Neural cell (in vitro differentiated cells): Measurements from ENCODE around the gene VAT1L. TPM values are rescaled to one million over a fixed set of nuclear protein-coding genes. Genes with fewer than 3 reads are reported as not detected.

Experiments used
- H2AFZ ChIP-seq: fragments of 200-600, 300-800 bp; sonication (generic), shearing (Covaris generic); 2 replicates; pipeline ENCODE4 v1.6.0; 2014; ENCODE audit warnings: low read depth, mild to moderate bottlenecking, antibody characterized with exemption, low read length, moderate library complexity
- H3F3A ChIP-seq: fragments of 200-600 bp; shearing (Covaris generic); 2 replicates; pipeline ENCODE4 v1.6.1; 2016; ENCODE audit warnings: mild to moderate bottlenecking, moderate library complexity, mixed read lengths, antibody characterized with exemption, low read length; ENCODE audit not compliant: insufficient read depth, poor library complexity, severe bottlenecking
- H3K27ac ChIP-seq: fragments of 200-600, 300-800 bp; sonication (generic), shearing (Covaris generic); 2 replicates; pipeline ENCODE4 v1.5.1; 2014; ENCODE audit warnings: mild to moderate bottlenecking, low read length, moderate library complexity
- H3K27me3 ChIP-seq: fragments of 300-800, 200-600 bp; sonication (generic), shearing (Covaris generic); 2 replicates; pipeline ENCODE4 v1.6.0; 2014; ENCODE audit warnings: mild to moderate bottlenecking, low read depth, low read length, moderate library complexity; ENCODE audit not compliant: insufficient read depth
- H3K36me3 ChIP-seq: fragments of 300-800, 200-600 bp; sonication (generic), shearing (Covaris generic); 2 replicates; pipeline ENCODE4 v1.5.1; 2014; ENCODE audit warnings: mild to moderate bottlenecking, antibody characterized with exemption, low read length, moderate library complexity; ENCODE audit not compliant: insufficient read depth
- H3K4me2 ChIP-seq: fragments of 300-800, 200-600 bp; sonication (generic), shearing (Covaris generic); 2 replicates; pipeline ENCODE4 v1.6.0; 2014; ENCODE audit warnings: mild to moderate bottlenecking, low read length
- H3K4me3 ChIP-seq: fragments of 300-800, 200-600 bp; sonication (generic), shearing (Covaris generic); 2 replicates; pipeline ENCODE4 v1.5.1; 2014; ENCODE audit warnings: mild to moderate bottlenecking, low read length, moderate library complexity
- H3K79me2 ChIP-seq: fragments of 200-600 bp; shearing (Covaris generic); replicated peaks from 2 replicates; pipeline ENCODE4 v1.6.0; 2014; ENCODE audit warnings: mild to moderate bottlenecking, low read length, moderate library complexity; ENCODE audit not compliant: insufficient read depth
- H3K9ac ChIP-seq: fragments of 300-800, 200-600 bp; sonication (generic), shearing (Covaris generic); 2 replicates; pipeline ENCODE4 v1.6.1; 2016; ENCODE audit warnings: mild to moderate bottlenecking, low read length, mixed read lengths
- H3K9me2 ChIP-seq: fragments of 200-600 bp; shearing (Covaris generic); 2 replicates; pipeline ENCODE4 v1.6.1; 2016; ENCODE audit warnings: mild to moderate bottlenecking, low read length, mixed read lengths; ENCODE audit not compliant: insufficient read depth
- H3K9me3 ChIP-seq: fragments of 200-600, 300-800 bp; sonication (generic), shearing (Covaris generic); 2 replicates; pipeline ENCODE4 v1.6.1; 2016; ENCODE audit warnings: mild to moderate bottlenecking, mixed run types, low read length, moderate library complexity, mixed read lengths
- H4K20me1 ChIP-seq: fragments of 200-600 bp; shearing (Covaris generic); 2 replicates; pipeline ENCODE4 v1.6.1; 2016; ENCODE audit warnings: mild to moderate bottlenecking, mixed run types; ENCODE audit not compliant: insufficient read depth
- CTCF ChIP-seq: fragments of 450-650 bp; IDR thresholded peaks from 2 replicates; pipeline ENCODE4 v1.5.1; 2014; ENCODE audit warnings: antibody characterized with exemption, mild to moderate bottlenecking, moderate library complexity; ENCODE audit not compliant: poor library complexity, severe bottlenecking
- EP300 ChIP-seq: fragments of 450-650 bp; conservative IDR thresholded peaks from 2 replicates; pipeline ENCODE4 v1.6.1; 2014; ENCODE audit warnings: antibody characterized with exemption, mild to moderate bottlenecking, moderate library complexity; ENCODE audit not compliant: poor library complexity, severe bottlenecking
- EZH2 ChIP-seq: fragments of 200-600, 300-800 bp; shearing (Covaris generic), sonication (generic); IDR thresholded peaks from 2 replicates; pipeline ENCODE4 v1.6.1; 2014; ENCODE audit warnings: antibody characterized with exemption, low read length, borderline replicate concordance, mild to moderate bottlenecking; ENCODE audit not compliant: insufficient read depth, poor library complexity, severe bottlenecking
- MXI1 ChIP-seq: fragments of 450-650 bp; conservative IDR thresholded peaks from 2 replicates; pipeline ENCODE4 v1.6.1; 2014; ENCODE audit warnings: antibody characterized with exemption, mild to moderate bottlenecking; ENCODE audit not compliant: poor library complexity, severe bottlenecking
- POLR2AphosphoS5 ChIP-seq: IDR thresholded peaks from 2 replicates; pipeline ENCODE4 v1.6.1; 2012
- RAD21 ChIP-seq: fragments of 450-650 bp; conservative IDR thresholded peaks from 2 replicates; pipeline ENCODE4 v1.6.1; 2014; ENCODE audit warnings: antibody characterized with exemption, mild to moderate bottlenecking, moderate library complexity
- SMC3 ChIP-seq: fragments of 450-650 bp; conservative IDR thresholded peaks from 2 replicates; pipeline ENCODE4 v1.6.1; 2014; ENCODE audit warnings: antibody characterized with exemption, mild to moderate bottlenecking, moderate library complexity; ENCODE audit not compliant: poor library complexity
- TAF1 ChIP-seq: IDR thresholded peaks from 2 replicates; pipeline ENCODE4 v1.6.1; 2012; ENCODE audit warnings: low read depth
- polyA plus RNA-seq: library from polyadenylated mRNA; depleted of rRNA; stranded (reverse); fragments of >200 nt; gene quantifications from 2 replicates; pipeline ENCODE4 v1.2.3, GENCODE V29; 2014
- TF ChIP-seq, protein P1 (sequence below): IDR thresholded peaks from 2 replicates; pipeline ENCODE4 v1.6.1; 2012; ENCODE audit warnings: borderline replicate concordance

The VAT1L gene
- polyA plus RNA-seq, 1 donor from 2014 or later, result 54.5 TPM

- Histone ChIP-seq H3K27me3 (no peaks in the 10 kb centered on the region), H3K4me3 (no peak overlapping the region), H3K9me2 (no peaks in the 10 kb centered on the region), H3K9me3 (no peaks in the 10 kb centered on the region), H3K79me2 (no peaks in the 10 kb centered on the region), H3K36me3 (no peaks in the 10 kb centered on the region), H3K9ac (no peak overlapping the region), H3K27ac (no peak overlapping the region), H4K20me1 (no peaks in the 10 kb centered on the region), H3F3A (no peaks in the 10 kb centered on the region), H3K4me2 (no peak overlapping the region), H2AFZ (no peak overlapping the region)
- no peak for TF ChIP-seq TAF1
- no peak for TF ChIP-seq SMC3
- TF ChIP-seq EP300, result no peak
- TF ChIP-seq, protein P1, sequence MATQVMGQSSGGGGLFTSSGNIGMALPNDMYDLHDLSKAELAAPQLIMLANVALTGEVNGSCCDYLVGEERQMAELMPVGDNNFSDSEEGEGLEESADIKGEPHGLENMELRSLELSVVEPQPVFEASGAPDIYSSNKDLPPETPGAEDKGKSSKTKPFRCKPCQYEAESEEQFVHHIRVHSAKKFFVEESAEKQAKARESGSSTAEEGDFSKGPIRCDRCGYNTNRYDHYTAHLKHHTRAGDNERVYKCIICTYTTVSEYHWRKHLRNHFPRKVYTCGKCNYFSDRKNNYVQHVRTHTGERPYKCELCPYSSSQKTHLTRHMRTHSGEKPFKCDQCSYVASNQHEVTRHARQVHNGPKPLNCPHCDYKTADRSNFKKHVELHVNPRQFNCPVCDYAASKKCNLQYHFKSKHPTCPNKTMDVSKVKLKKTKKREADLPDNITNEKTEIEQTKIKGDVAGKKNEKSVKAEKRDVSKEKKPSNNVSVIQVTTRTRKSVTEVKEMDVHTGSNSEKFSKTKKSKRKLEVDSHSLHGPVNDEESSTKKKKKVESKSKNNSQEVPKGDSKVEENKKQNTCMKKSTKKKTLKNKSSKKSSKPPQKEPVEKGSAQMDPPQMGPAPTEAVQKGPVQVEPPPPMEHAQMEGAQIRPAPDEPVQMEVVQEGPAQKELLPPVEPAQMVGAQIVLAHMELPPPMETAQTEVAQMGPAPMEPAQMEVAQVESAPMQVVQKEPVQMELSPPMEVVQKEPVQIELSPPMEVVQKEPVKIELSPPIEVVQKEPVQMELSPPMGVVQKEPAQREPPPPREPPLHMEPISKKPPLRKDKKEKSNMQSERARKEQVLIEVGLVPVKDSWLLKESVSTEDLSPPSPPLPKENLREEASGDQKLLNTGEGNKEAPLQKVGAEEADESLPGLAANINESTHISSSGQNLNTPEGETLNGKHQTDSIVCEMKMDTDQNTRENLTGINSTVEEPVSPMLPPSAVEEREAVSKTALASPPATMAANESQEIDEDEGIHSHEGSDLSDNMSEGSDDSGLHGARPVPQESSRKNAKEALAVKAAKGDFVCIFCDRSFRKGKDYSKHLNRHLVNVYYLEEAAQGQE, result no peak
- TF ChIP-seq RAD21, result no peak
- TF ChIP-seq MXI1, result no peak
- TF ChIP-seq CTCF, result no peak
- no peak for TF ChIP-seq POLR2AphosphoS5
- TF ChIP-seq EZH2, result no peak
Observed at GRCh38 chr16:77987810-77988209, 199.4 kb downstream of the VAT1L start.

DNA sequence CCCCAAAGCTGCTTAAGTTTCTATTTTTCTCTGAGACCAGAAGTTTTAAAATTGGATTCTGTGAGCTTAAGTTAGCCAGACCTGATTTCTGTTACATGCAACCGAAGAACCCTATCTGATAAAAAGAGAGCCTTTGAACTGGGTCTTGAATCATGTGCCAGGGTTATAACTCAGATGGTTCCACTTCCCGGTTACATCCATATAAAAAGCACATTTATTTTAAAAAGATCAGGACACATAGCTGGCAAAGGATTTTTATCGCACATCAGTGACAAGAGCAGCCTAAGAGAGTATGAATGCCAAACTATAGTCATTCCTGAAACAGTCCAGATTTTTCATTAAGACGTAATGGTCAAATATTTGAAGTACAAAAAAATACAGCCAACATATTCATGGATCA is 201.5 kb downstream of the VAT1L start:
- no peak for TF ChIP-seq SMC3
- no peak for TF ChIP-seq MXI1
- TF ChIP-seq, protein P1, result no peak
- no peak for TF ChIP-seq TAF1
- TF ChIP-seq RAD21, result no peak
- no peak for TF ChIP-seq CTCF
- TF ChIP-seq EZH2, result no peak
- no peak for TF ChIP-seq EP300
- TF ChIP-seq POLR2AphosphoS5, result no peak
- Histone ChIP-seq H3K9ac (no peak overlapping the region), H3K27ac (no peak overlapping the region), H3K9me3 (no peaks in the 10 kb centered on the region), H3K9me2 (no peaks in the 10 kb centered on the region), H2AFZ (no peak overlapping the region), H3F3A (no peaks in the 10 kb centered on the region), H3K79me2 (no peaks in the 10 kb centered on the region), H3K27me3 (no peaks in the 10 kb centered on the region), H3K4me3 (no peak overlapping the region), H4K20me1 (no peaks in the 10 kb centered on the region), H3K36me3 (no peaks in the 10 kb centered on the region), H3K4me2 (no peak overlapping the region)
